ENCODE data around the gene CELSR2. TPM values are rescaled to one million over a fixed set of nuclear protein-coding genes. Genes with fewer than 3 reads are reported as not detected.

CELSR2 gene
- polyA plus RNA-seq, 2 of the 4 experiments (the other 2 are of a cell fraction), result 2.5 to 5.9 TPM

- Histone ChIP-seq H3K9me3 (no peaks in the 10 kb centered on the region), H3K4me2 (no peak overlapping the region), H3K27ac (peak overlapping the region in 1 of 2 experiments; percentile 57; a peak in 2 of 6 replicates), H3K4me3 (no peak overlapping the region), H3K4me1 (no peaks in the 10 kb centered on the region; the same call in 2 of the 3 replicates)
- peak; percentile 92 to 99 for ATAC-seq
- WGBS (ENCODE audit: missing lambda C conversion rate), result 15% methylated on average over 10 of the region's 29 CpGs
- FAIRE-seq, result no peak
- peak; percentile 85 to 95 for DNase-seq (ENCODE audit: low read depth in 1 of 2, low spot score in 1 of 2)
- TF ChIP-seq PHF8 (IDR thresholded peaks at IDR 0.05; ENCODE audit: borderline replicate concordance, low read depth), result no peak
- TF ChIP-seq NFE2L2 (conservative IDR thresholded peaks at IDR 0.05; ENCODE audit: low read length), result no peak
- peak; percentile 73; the same call in 1 of the 2 replicates for TF ChIP-seq E2F6 (IDR thresholded peaks at IDR 0.05; ENCODE audit: borderline replicate concordance, low read depth)
- peak; percentile 89 to 94 for TF ChIP-seq RAD21 (conservative IDR thresholded peaks at IDR 0.05 in 1 of 2, IDR thresholded peaks at IDR 0.05 in 1 of 2)
- peak; percentile 91; the same call in 1 of the 2 replicates for TF ChIP-seq MYC (IDR thresholded peaks at IDR 0.05; ENCODE audit: borderline replicate concordance, low read length)
- no peak for TF ChIP-seq TP53 (CRISPR knock-in tag; IDR thresholded peaks at IDR 0.05)
- TF ChIP-seq EHF (CRISPR knock-in tag; IDR thresholded peaks at IDR 0.05), result no peak
- TF ChIP-seq ATOH8 (CRISPR knock-in tag; IDR thresholded peaks at IDR 0.05; ENCODE audit: low read depth), result peak; percentile 43; the same call in 1 of the 2 replicates
- no peak for TF ChIP-seq ESRRA (IDR thresholded peaks at IDR 0.05; ENCODE audit: borderline replicate concordance, low read length)
- TF ChIP-seq CTCF (IDR thresholded peaks at IDR 0.05), result peak; percentile 89
- TF ChIP-seq SMC3 (IDR thresholded peaks at IDR 0.05), result peak; percentile 96
- no peak for TF ChIP-seq HMGXB4 (CRISPR knock-in tag; IDR thresholded peaks at IDR 0.05; ENCODE audit: borderline replicate concordance)
- TF ChIP-seq MAX (IDR thresholded peaks at IDR 0.05), result peak; percentile 96
- ChIA-PET CTCF (interaction anchor here (0.6 to 4.1 kb wide), 34 partner anchors 9 to 269 kb away, joined by 3 to 69 read pairs (median 4); partner anchors contain the start of genes CELSR2, PSRC1, SARS1 and SORT1), POLR2A (interaction anchor here (0.5 kb wide), 1 partner anchor 21 kb away, joined by 3 read pairs; no protein-coding TSS in a partner anchor)
Measured at GRCh38 chr1:109263597-109264378, 14.4 kb downstream of the CELSR2 start.

GRCh38 chr1:109264379-109264755 lies 15.0 kb downstream of the CELSR2 start:
- no peak for DNase-seq (ENCODE audit: low read depth in 1 of 2, low spot score in 1 of 2)
- Histone ChIP-seq H3K4me1 (no peaks in the 10 kb centered on the region; the same call in 2 of the 3 replicates), H3K4me2 (no peak overlapping the region), H3K9me3 (no peaks in the 10 kb centered on the region), H3K27ac (peak overlapping the region in 1 of 2 experiments; percentile 57; a peak in 2 of 6 replicates), H3K4me3 (no peak overlapping the region)
- ATAC-seq, result no peak
- FAIRE-seq, result no peak
- no CpG with 5 or more reads among the region's 9 CpGs for WGBS (ENCODE audit: missing lambda C conversion rate)
- no peak for TF ChIP-seq HOXB13 (CRISPR knock-in tag; IDR thresholded peaks at IDR 0.05; ENCODE audit: low read depth)
- no peak for TF ChIP-seq FOSL2 (IDR thresholded peaks at IDR 0.05)
- no peak for TF ChIP-seq FOSL2 (CRISPR knock-in tag; IDR thresholded peaks at IDR 0.05)
- TF ChIP-seq ZNF302 (CRISPR knock-in tag; IDR thresholded peaks at IDR 0.05), result no peak
- TF ChIP-seq ZSCAN20 (CRISPR knock-in tag; IDR thresholded peaks at IDR 0.05), result no peak
- TF ChIP-seq RAD21 (conservative IDR thresholded peaks at IDR 0.05 in 1 of 2, IDR thresholded peaks at IDR 0.05 in 1 of 2), result no peak
- TF ChIP-seq NFE2L2 (conservative IDR thresholded peaks at IDR 0.05; ENCODE audit: low read length), result no peak
- TF ChIP-seq POLR2A (IDR thresholded peaks at IDR 0.05; ENCODE audit: low read length), result no peak
- TF ChIP-seq ESRRA (IDR thresholded peaks at IDR 0.05; ENCODE audit: borderline replicate concordance, low read length), result no peak
- TF ChIP-seq MAZ (IDR thresholded peaks at IDR 0.05; ENCODE audit: borderline replicate concordance, low read depth, low read length), result no peak
- no peak for TF ChIP-seq HOXB5 (CRISPR knock-in tag; IDR thresholded peaks at IDR 0.05)
- no peak for TF ChIP-seq TFCP2L1 (CRISPR knock-in tag; IDR thresholded peaks at IDR 0.05)
- ChIA-PET POLR2A (interaction anchor here (0.5 kb wide), 1 partner anchor 21 kb away, joined by 3 read pairs; no protein-coding TSS in a partner anchor), CTCF (interaction anchor here (0.5 to 4.1 kb wide), 34 partner anchors 9 to 268 kb away, joined by 3 to 69 read pairs (median 4); partner anchors contain the start of genes CELSR2, PSRC1, SARS1 and SORT1)

All from A549 (cell line).